Large intestine (tissue), 3 donors: ENCODE measurements around the gene EPX. TPM values are rescaled to one million over a fixed set of nuclear protein-coding genes. Genes with fewer than 3 reads are reported as not detected.

Source experiments
- DNase-seq, 2 donors: peaks; one replicate each; pipeline versions ENCODE4 v3.0.0 to v3.0.0-alpha.2; 2013
- H3K27ac ChIP-seq: one replicate; pipeline ENCODE4 v1.5.1; 2013; ENCODE audit warnings: low read length
- H3K27me3 ChIP-seq: 2 replicates; pipeline ENCODE4 v1.6.1; 2013; ENCODE audit warnings: low read length; ENCODE audit not compliant: control insufficient read depth, insufficient read depth
- H3K36me3 ChIP-seq: 2 replicates; pipeline ENCODE4 v1.6.1; 2013; ENCODE audit warnings: low read length; ENCODE audit not compliant: control insufficient read depth, insufficient read depth
- H3K4me1 ChIP-seq: one replicate; pipeline ENCODE4 v1.6.1; 2013; ENCODE audit warnings: low read length; ENCODE audit not compliant: control insufficient read depth, insufficient read depth
- H3K4me3 ChIP-seq: one replicate; pipeline ENCODE4 v1.5.1; 2013; ENCODE audit warnings: low read length
- H3K9me3 ChIP-seq: one replicate; pipeline ENCODE4 v1.6.1; 2013; ENCODE audit warnings: mild to moderate bottlenecking, low read depth, low read length, moderate library complexity; ENCODE audit not compliant: control insufficient read depth
- WGBS: methylation state at CpG from one replicate; pipeline ENCODE4 v1.1.5; 2013; ENCODE audit warnings: low lambda C conversion rate; ENCODE audit not compliant: insufficient coverage; 5-methylcytosine and 5-hydroxymethylcytosine counted together
- polyA plus RNA-seq: library from polyadenylated mRNA; unstranded; fragments of 120-200 nt; gene quantifications from one replicate; pipeline ENCODE4 v1.2.1, GENCODE V29; 2013

EPX gene
- polyA plus RNA-seq, 1 donor: 0.24 TPM

DNA sequence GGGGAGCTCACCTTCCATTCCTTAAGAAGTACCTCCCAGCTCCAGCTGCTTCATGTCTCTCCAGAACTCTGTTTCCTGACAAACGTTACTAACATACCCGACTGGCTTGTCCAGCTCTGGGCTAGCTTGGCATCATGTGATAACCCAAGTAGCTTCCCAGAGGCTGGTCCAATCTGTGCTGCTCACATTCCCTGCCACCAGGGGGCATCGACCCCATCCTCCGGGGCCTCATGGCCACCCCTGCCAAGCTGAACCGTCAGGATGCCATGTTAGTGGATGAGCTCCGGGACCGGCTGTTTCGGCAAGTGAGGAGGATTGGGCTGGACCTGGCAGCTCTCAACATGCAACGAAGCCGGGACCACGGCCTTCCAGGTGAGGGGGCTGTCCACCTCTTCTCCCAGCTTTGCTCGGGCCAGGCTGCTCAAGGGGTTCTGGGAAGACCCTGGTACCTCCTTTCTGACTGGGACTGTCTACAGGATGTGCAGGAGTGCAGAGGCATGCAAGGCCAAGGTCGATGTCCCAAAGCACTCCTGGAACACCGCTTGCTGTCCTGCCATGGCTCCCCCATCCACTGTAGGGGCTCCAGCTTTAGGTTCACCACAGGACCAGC lies 7.6 kb downstream of the EPX start:
- Histone ChIP-seq H3K4me1 (peaks cover 6% of the 10 kb centered on the region), H3K27ac (no peak overlapping the region), H3K36me3 (peaks cover 2% of the 10 kb centered on the region), H3K4me3 (no peak overlapping the region), H3K27me3 (peaks cover 4% of the 10 kb centered on the region), H3K9me3 (no peaks in the 10 kb centered on the region)
- peak in 1 of 2 donors; percentile 40 for DNase-seq
- WGBS: no CpG with 5 or more reads among the region's 14 CpGs

DNA sequence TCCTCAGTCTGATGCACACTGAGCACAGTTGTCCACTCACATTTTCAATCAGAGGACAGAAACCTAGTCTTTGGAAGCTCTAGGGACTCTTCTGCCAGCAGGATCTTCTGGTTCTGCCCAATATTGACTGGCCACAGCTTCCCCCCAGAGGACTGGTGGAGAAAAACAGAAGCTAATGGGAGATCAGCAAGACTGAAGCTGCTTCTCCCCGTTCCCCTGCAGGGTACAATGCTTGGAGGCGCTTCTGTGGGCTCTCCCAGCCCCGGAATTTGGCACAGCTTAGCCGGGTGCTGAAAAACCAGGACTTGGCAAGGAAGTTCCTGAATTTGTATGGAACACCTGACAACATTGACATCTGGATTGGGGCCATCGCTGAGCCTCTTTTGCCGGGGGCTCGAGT lies 10.3 kb downstream of the EPX start:
- H3K9me3 ChIP-seq: no peaks in the 10 kb centered on the region
- H3K27me3 ChIP-seq: no peaks in the 10 kb centered on the region
- no CpG with 5 or more reads among the region's 7 CpGs for WGBS
- H3K27ac ChIP-seq: no peak overlapping the region
- H3K4me1 ChIP-seq: no peaks in the 10 kb centered on the region
- peaks cover 27% of the 10 kb centered on the region for H3K36me3 ChIP-seq
- no peak for DNase-seq
- no peak overlapping the region for H3K4me3 ChIP-seq

DNA sequence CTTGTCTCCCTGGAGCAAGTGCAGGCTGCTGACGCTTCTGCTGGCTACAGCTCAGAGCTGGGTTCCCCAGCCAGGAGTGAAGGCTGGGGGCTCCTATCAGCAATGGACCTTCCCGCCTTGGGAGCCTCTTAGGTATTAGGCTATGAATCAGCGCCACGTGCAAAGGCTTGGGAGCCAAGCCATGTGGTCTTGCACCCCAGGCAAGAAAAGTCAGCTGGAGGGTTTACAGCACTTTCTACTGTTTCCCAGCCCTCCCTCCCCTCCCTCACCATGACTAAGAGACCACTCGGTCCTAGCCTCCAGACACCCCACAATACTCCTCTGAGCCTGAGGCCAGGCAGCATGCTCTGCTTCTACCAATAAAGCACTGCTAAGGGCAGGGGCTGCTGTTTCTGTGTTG lies 12.3 kb downstream of the EPX start:
- peaks cover 11% of the 10 kb centered on the region for H3K4me1 ChIP-seq
- WGBS: no CpG with 5 or more reads among the region's 5 CpGs

DNA sequence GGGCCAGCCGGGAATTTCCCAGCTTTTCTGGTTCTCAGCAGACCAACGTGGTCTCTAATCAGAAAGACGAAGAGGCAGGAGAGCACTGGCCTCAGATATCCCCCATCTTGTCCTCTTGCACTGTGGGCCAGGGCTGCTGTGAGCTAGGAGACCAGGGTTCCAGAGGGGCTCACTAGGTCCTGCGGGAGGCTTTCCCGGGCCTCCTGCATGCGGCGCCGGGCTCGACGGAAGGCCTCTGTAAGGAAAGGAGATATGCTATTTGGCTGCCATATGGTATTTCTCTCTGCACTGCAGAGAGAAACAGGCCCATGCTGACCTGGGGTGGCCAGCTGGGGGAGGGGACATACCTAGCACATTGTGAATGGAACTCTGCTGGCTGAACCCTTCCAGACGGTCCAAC lies 13.4 kb downstream of the EPX start:
- no CpG with 5 or more reads among the region's 11 CpGs for WGBS
- H3K27ac ChIP-seq: no peak overlapping the region
- peaks cover 11% of the 10 kb centered on the region for H3K4me1 ChIP-seq
- H3K36me3 ChIP-seq: peaks cover 46% of the 10 kb centered on the region
- no peak overlapping the region for H3K4me3 ChIP-seq
- no peaks in the 10 kb centered on the region for H3K27me3 ChIP-seq
- H3K9me3 ChIP-seq: no peaks in the 10 kb centered on the region
- DNase-seq: no peak

More for the DNA sequence above, 12.3 kb downstream of the EPX start:
- Histone ChIP-seq H3K4me3 (no peak overlapping the region), H3K27me3 (no peaks in the 10 kb centered on the region), H3K36me3 (peaks cover 38% of the 10 kb centered on the region), H3K27ac (no peak overlapping the region), H3K9me3 (no peaks in the 10 kb centered on the region)
- DNase-seq: no peak

DNA sequence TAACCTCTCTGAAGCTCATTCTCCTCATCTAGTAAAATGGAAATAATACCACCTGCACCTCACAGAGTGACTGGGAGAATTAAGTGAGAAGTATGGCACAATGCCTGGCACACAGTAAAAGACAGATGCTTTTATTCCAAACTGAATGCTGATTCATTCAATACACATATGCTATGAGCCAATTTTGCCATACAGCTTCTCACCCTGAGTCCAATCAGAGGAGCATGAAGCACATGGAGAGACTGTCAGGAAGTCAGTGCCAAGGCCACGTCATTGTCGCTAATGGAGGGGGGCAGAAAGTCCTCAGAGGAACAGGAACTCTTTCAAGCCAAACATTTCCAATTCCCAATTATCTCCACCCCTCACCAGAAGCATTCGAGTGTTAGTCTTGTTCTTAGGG lies 14.9 kb downstream of the EPX start:
- no CpG with 5 or more reads among the region's 3 CpGs for WGBS
- H3K27me3 ChIP-seq: no peaks in the 10 kb centered on the region
- no peak for DNase-seq
- no peak overlapping the region for H3K4me3 ChIP-seq
- no peak overlapping the region for H3K27ac ChIP-seq
- peaks cover 51% of the 10 kb centered on the region for H3K36me3 ChIP-seq
- H3K9me3 ChIP-seq: no peaks in the 10 kb centered on the region
- H3K4me1 ChIP-seq: peaks cover 11% of the 10 kb centered on the region

DNA sequence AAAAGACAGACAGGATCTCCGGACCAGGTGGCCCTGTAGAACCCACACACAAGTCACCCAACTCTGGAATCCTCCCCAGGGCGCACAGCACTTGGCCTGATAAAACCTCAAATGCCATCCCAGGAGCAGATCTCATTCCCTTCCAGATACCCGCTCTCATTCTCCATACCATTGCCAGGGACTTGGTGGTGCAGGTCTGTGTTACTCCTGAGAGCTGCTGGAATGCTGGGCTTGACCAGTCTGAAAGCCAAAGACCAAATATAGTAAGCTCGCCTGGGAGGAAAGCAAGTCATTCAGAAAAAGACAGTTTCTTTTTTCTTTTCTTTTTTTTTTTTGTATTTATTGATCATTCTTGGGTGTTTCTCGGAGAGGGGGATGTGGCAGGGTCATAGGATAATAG lies 15.8 kb downstream of the EPX start:
- Histone ChIP-seq H3K36me3 (peaks cover 60% of the 10 kb centered on the region), H3K27me3 (no peaks in the 10 kb centered on the region), H3K4me3 (no peak overlapping the region), H3K9me3 (no peaks in the 10 kb centered on the region), H3K27ac (peak overlapping the region; percentile 20), H3K4me1 (peaks cover 11% of the 10 kb centered on the region)
- no peak for DNase-seq
- no CpG with 5 or more reads among the region's 5 CpGs for WGBS

DNA sequence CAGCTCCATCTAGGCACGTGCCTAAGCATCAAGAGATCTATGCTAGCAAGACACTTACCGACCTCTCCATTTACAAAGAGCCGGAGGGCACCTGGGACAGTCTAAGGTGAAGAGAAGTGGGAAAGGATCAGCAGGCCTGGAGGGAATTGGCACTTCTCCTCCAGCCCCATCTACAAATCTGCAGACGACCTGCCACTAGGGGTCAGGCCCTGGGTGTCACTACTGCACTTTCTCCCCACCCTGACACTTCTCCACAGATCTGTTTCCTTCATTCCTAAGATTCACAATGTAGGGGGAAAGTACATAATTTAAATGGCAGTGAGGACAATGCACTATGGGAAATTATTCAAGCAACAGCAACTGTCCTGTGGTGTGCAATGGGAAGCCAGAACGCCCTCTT lies 18.4 kb downstream of the EPX start:
- Histone ChIP-seq H3K36me3 (peaks cover 72% of the 10 kb centered on the region), H3K4me1 (peaks cover 11% of the 10 kb centered on the region), H3K4me3 (no peak overlapping the region), H3K27me3 (no peaks in the 10 kb centered on the region), H3K9me3 (no peaks in the 10 kb centered on the region), H3K27ac (no peak overlapping the region)
- DNase-seq: no peak
- 100% methylated on average over 1 of the region's 5 CpGs for WGBS

DNA sequence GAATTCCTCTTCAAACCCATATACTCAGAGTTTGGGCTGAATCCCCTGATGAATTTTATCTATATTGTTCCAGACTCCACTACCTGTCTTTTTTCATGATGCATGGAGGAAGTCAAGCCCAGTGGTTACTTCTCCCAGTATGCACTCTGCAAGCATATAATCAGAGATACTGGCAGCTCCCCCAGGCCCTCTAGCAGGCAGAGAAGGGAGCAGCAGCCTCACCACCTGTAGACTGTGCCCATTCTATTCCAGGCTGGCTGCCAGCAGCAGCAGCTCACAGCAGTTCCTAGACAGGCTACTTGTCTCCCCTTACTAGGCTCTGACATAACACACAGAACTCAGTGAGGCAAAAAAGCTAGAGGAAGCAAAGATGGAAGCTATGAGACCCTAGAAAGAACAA lies 23.2 kb downstream of the EPX start:
- Histone ChIP-seq H3K4me3 (no peak overlapping the region), H3K27ac (no peak overlapping the region), H3K9me3 (no peaks in the 10 kb centered on the region), H3K27me3 (no peaks in the 10 kb centered on the region), H3K4me1 (peaks cover 6% of the 10 kb centered on the region), H3K36me3 (peaks cover 40% of the 10 kb centered on the region)
- no peak for DNase-seq

DNA sequence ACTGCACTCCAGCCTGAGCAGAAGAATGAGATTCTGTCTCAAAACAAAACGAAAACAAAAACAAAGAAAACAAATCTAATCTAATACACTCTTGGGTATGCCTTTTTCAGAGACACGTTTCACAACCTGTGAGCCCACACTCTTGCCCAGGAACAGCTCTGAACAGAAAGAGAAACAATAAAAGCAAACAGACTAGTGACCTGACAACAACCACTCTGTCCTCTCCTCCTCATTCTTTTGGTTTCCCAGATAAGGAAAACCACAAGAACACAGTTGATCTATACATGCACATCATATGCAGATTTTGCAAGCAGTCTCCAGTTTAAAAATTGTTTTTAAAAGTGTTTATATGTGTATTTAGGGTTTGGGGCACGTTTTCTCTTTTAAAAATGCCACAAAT lies 25.2 kb downstream of the EPX start:
- H3K4me1 ChIP-seq: peaks cover 6% of the 10 kb centered on the region
- H3K27me3 ChIP-seq: no peaks in the 10 kb centered on the region
- DNase-seq: no peak
- H3K9me3 ChIP-seq: no peaks in the 10 kb centered on the region
- peaks cover 31% of the 10 kb centered on the region for H3K36me3 ChIP-seq
- H3K4me3 ChIP-seq: no peak overlapping the region
- WGBS: 83% methylated on average over 1 of the region's 3 CpGs
- no peak overlapping the region for H3K27ac ChIP-seq

DNA sequence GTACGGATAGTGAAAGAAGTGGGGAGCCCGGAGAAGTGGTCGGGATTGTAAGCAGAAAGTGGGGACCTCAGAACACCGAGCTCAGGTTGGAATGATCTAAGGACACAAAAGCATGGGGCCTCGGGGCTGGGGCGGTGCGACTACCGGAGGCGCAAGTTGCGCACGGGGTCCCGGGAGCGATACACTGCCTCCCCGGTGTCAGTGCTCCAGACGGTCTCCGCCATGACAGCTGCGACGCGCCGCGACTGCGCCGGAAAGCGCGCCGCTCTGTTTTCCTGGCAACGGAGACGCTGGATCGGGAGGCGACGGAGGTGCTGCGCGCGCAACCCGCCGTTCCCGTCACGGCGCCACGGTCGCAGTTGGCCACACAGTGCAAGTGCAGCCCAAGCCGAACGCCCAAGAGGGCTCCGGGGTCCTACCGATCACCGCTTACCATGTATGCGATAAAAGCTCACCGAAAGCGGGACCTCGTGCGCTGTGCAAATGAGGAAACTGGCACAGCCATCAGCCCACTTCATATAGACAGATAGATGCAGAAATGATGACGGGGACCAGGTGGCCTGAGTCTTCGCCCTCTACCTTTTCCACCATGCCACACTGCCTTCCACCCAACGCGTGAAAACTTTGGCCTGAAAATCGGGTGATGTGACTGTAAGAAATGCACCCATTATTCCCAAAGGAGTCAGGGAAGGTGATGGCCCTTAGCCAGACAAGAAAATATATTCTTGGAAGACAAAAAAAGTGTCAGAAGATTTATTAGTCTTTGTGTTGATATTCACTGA lies 26.7 kb downstream of the EPX start, which contains the start of gene MKS1:
Gene MKS1, minus strand, starts transcription at position 249 of the 782 bp plus-strand sequence. Its CDS starts 25 bp downstream, at position 224.
- WGBS: 36% methylated on average over 4 of the region's 56 CpGs
- H3K27me3 ChIP-seq: no peaks in the 10 kb centered on the region
- peaks cover 6% of the 10 kb centered on the region for H3K4me1 ChIP-seq
- H3K4me3 ChIP-seq: peak within 1 kb of the TSS; percentile 66
- H3K36me3 ChIP-seq: peaks cover 17% of the 10 kb centered on the region
- DNase-seq: peak; percentile 96
- H3K9me3 ChIP-seq: no peaks in the 10 kb centered on the region
- H3K27ac ChIP-seq: peak within 1 kb of the TSS; percentile 45

DNA sequence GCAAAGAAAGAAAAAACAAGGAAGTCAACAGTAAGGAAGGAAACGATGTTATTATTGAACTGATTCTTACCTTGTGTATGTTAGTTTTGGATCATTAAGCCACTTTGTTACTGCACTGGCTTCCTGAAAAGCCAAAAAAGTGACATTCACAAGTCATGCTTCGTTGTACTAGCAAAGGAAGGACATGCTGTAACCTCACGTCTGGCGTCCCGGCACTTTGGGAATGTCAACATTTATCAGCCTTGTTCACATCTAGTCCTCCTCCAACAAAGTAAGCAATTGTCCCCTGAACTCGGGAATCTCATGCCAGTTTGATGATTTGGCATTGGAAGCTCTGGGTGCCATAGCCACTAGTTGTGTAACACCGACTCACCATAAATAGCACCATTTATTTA lies 27.3 kb downstream of the EPX start:
- 50% methylated on average over 2 of the region's 7 CpGs for WGBS

More for the DNA sequence above, 27.3 kb downstream of the EPX start:
- Histone ChIP-seq H3K4me1 (peaks cover 6% of the 10 kb centered on the region), H3K9me3 (no peaks in the 10 kb centered on the region), H3K27ac (no peak overlapping the region), H3K36me3 (peaks cover 13% of the 10 kb centered on the region), H3K4me3 (no peak overlapping the region), H3K27me3 (no peaks in the 10 kb centered on the region)
- no peak for DNase-seq
